OCI-LY3 (cell line): Measurements from ENCODE around the gene USP35.

Experiments used
- H2AFZ ChIP-seq: fragments of 200-600, 300-600 bp; shearing (Covaris generic); 2 replicates; pipeline ENCODE4 v1.6.0; 2014; ENCODE audit warnings: antibody characterized with exemption, low read depth, low read length
- H3K27ac ChIP-seq: fragments of 200-600, 300-600 bp; sonication (generic); 2 replicates; pipeline ENCODE4 v1.5.1; 2014; ENCODE audit warnings: mild to moderate bottlenecking, low read length, moderate library complexity, mixed read lengths
- H3K27me3 ChIP-seq: fragments of 200-600, 300-600 bp; sonication (generic); 2 replicates; pipeline ENCODE4 v1.6.1; 2014; ENCODE audit warnings: low read depth, low read length, mixed read lengths
- H3K36me3 ChIP-seq: fragments of 200-600, 300-600 bp; sonication (generic); replicated peaks from 2 replicates; pipeline ENCODE3; 2014; ENCODE audit warnings: low read depth, low read length, mixed read lengths
- H3K4me1 ChIP-seq: fragments of 300-600, 200-600 bp; sonication (generic); 2 replicates; pipeline ENCODE4 v1.6.1; 2014; ENCODE audit warnings: low read length, mixed read lengths
- H3K4me2 ChIP-seq: fragments of 200-600, 300-600 bp; sonication (generic); 2 replicates; pipeline ENCODE4 v1.6.1; 2014; ENCODE audit warnings: low read length, mixed read lengths
- H3K4me3 ChIP-seq: fragments of 300-600, 200-600 bp; sonication (generic); 2 replicates; pipeline ENCODE4 v1.5.1; 2014; ENCODE audit warnings: antibody characterized with exemption, mild to moderate bottlenecking, low read length, moderate library complexity
- H3K79me2 ChIP-seq: fragments of 300-600, 200-600 bp; shearing (Covaris generic); 2 replicates; pipeline ENCODE4 v1.6.1; 2014; ENCODE audit warnings: mild to moderate bottlenecking, low read length, mixed read lengths
- H3K9ac ChIP-seq: fragments of 300-600, 200-600 bp; shearing (Covaris generic); 2 replicates; pipeline ENCODE4 v1.6.0; 2014; ENCODE audit warnings: mild to moderate bottlenecking, low read length, moderate library complexity
- H3K9me3 ChIP-seq: fragments of 200-600, 300-600 bp; shearing (Covaris generic); 2 replicates; pipeline ENCODE4 v1.6.1; 2014; ENCODE audit warnings: low read length, mixed read lengths; ENCODE audit not compliant: insufficient read depth
- H4K20me1 ChIP-seq: fragments of 200-600, 300-600 bp; sonication (generic); 2 replicates; pipeline ENCODE4 v1.6.1; 2016; ENCODE audit warnings: low read length, mixed read lengths; ENCODE audit not compliant: insufficient read depth
- EZH2phosphoT487 ChIP-seq: fragments of 200-600 bp; shearing (Covaris generic); IDR thresholded peaks from 2 replicates; pipeline ENCODE4 v1.6.1; 2018; ENCODE audit warnings: antibody characterized with exemption, mixed run types, low read depth
- TF ChIP-seq, protein P1 (sequence below): fragments of 200-600, 300-600 bp; sonication (generic); IDR thresholded peaks from 2 replicates; pipeline ENCODE4 v1.5.1; 2014; ENCODE audit warnings: antibody characterized with exemption, low read length, low read depth

USP35 gene

DNA sequence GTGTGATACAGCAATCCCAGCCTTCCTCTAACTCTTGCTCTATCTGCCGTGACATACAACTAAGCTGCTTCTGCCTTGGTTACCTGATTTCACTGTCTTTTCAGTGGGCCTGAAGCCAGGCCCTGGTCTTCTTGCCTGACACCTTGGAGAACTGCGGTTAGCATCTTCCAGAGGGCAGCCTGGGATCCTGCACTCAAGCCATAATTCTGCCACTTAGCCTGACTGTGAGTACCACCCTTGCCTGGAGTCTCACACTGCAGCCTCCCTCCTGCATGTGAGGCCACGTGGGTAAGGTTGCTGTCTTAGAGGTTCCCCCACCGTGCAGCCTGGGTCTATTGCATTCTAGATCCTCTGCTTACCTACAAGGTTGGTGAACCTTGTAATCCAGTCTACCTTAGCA, 35.8 kb downstream of the USP35 start:
- Histone ChIP-seq H3K9ac (no peak overlapping the region), H3K36me3 (peaks cover 8% of the 10 kb centered on the region), H4K20me1 (no peaks in the 10 kb centered on the region), H3K4me1 (peaks cover 41% of the 10 kb centered on the region), H3K27me3 (no peaks in the 10 kb centered on the region), H3K4me3 (no peak overlapping the region), H2AFZ (no peak overlapping the region), H3K79me2 (no peaks in the 10 kb centered on the region), H3K4me2 (peak overlapping the region; percentile 79; the same call in 1 of the 2 replicates), H3K9me3 (no peaks in the 10 kb centered on the region), H3K27ac (no peak overlapping the region)
- TF ChIP-seq, protein P1, sequence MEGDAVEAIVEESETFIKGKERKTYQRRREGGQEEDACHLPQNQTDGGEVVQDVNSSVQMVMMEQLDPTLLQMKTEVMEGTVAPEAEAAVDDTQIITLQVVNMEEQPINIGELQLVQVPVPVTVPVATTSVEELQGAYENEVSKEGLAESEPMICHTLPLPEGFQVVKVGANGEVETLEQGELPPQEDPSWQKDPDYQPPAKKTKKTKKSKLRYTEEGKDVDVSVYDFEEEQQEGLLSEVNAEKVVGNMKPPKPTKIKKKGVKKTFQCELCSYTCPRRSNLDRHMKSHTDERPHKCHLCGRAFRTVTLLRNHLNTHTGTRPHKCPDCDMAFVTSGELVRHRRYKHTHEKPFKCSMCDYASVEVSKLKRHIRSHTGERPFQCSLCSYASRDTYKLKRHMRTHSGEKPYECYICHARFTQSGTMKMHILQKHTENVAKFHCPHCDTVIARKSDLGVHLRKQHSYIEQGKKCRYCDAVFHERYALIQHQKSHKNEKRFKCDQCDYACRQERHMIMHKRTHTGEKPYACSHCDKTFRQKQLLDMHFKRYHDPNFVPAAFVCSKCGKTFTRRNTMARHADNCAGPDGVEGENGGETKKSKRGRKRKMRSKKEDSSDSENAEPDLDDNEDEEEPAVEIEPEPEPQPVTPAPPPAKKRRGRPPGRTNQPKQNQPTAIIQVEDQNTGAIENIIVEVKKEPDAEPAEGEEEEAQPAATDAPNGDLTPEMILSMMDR, result no peak
- no peak for TF ChIP-seq EZH2phosphoT487

DNA sequence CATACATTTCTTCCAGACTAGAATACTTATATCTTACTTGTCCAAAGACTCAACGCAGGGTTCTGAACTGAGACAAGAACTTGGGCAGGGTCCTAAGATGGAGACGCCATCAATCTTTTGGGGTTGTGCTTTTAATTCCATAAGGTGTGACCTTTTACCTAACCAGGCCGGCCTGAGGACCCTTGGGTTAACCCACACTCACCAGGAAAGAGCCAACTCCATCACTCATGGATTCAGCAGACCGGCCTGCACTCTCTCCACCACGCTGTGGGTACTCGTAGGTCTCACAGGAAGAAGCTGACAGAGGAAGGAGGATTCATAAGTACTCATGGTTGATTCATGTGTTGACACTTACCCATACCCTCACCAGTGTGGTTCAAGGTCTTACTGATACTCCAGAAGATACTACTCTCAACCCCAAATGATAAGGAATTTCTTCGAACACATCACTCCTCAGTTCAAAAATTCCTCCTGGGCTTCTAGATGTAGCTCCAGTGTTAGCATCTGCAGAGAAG, 36.2 kb downstream of the USP35 start:
- H3K79me2 ChIP-seq, result no peaks in the 10 kb centered on the region

DNA sequence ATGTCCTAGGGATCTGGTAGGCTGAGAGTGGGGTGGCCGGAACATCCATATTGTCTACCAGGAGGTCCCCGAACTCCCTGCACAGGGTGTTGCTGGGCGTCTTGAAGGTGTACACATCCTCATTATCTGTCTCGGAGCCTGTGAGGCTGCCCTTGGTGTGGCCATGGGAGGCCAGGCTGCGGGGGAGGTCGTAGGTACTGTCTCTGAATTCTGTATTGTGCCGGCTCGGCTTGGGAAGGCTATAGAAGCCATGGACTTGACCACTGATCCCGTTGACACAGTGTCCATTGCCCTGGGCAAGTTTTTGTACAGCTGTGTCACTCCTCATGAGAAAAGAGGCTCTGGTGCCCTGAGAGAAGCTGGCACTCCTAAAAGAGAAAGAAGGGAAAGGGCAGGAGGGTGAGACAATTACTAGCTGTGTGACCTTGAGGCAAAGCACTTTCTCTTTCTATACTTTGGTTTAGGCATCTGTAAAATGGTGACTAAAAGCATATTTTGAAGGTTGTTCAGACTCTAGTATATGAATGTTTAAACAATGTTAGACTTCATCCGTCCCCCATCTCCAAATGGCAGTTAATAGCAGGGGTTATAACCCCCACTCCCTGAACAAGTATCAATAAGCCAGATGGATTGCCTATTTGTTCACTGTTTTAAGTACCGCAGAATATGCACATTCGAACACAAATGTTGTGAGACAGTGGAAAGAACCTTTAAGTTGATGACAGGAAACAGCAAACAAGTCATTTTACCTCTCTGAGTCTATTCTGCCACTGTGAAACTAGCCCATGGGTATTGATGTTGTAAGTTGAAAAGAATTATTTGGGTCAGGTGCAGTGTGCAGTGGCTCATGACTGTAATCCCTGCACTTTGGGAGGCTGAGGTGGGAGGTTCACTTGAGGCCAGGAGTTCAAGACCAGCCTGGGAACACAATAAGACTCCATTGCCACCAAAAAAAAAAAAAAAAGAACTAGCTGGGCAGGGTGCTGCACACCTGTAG, 38.3 kb downstream of the USP35 start:
- Histone ChIP-seq H3K36me3 (peaks cover 2% of the 10 kb centered on the region), H3K4me3 (no peak overlapping the region), H4K20me1 (no peaks in the 10 kb centered on the region), H3K27ac (no peak overlapping the region), H3K9ac (no peak overlapping the region), H3K9me3 (no peaks in the 10 kb centered on the region), H3K4me2 (peak overlapping the region; percentile 31), H3K27me3 (no peaks in the 10 kb centered on the region), H2AFZ (no peak overlapping the region), H3K4me1 (peaks cover 41% of the 10 kb centered on the region), H3K79me2 (no peaks in the 10 kb centered on the region)
- TF ChIP-seq, protein P1, result no peak
- TF ChIP-seq EZH2phosphoT487, result no peak

More for the DNA sequence above, 36.2 kb downstream of the USP35 start:
- no peaks in the 10 kb centered on the region for H3K27me3 ChIP-seq
- H3K36me3 ChIP-seq, result peaks cover 3% of the 10 kb centered on the region
- H3K4me2 ChIP-seq, result no peak overlapping the region
- no peak overlapping the region for H3K4me3 ChIP-seq
- H3K4me1 ChIP-seq, result peaks cover 41% of the 10 kb centered on the region
- no peak for TF ChIP-seq EZH2phosphoT487
- TF ChIP-seq, protein P1, result no peak
- no peak overlapping the region for H3K27ac ChIP-seq
- no peaks in the 10 kb centered on the region for H4K20me1 ChIP-seq
- H2AFZ ChIP-seq, result no peak overlapping the region
- H3K9ac ChIP-seq, result no peak overlapping the region
- no peaks in the 10 kb centered on the region for H3K9me3 ChIP-seq

DNA sequence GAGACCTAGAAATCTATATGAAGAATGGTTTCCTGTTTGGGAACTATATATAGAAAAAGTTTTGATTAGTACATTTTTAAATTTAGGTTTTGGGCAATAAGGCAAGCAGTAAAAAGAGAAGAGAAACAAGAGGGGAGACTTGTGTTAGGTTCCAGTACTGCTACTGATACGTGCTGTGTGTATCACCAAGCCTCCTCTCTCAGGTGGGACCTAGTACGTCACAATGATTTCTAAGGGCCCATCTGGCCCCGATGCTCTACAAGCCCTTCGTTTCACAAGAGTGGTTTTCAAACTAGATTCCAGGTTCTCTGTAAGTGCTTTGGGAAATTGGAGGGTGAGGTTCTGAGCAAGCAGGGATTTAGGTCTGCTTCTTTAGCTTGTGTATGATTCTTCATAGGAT, 39.2 kb downstream of the USP35 start:
- H3K4me2 ChIP-seq, result peak overlapping the region; percentile 31
- H3K9me3 ChIP-seq, result no peaks in the 10 kb centered on the region
- no peaks in the 10 kb centered on the region for H3K79me2 ChIP-seq

More for the DNA sequence above, 39.2 kb downstream of the USP35 start:
- no peaks in the 10 kb centered on the region for H3K36me3 ChIP-seq
- 0 out of 2 replicates have a peak overlapping the region, but pooled peaks have one; percentile 1 for H3K4me3 ChIP-seq
- peak overlapping the region; percentile 1; the same call in 1 of the 2 replicates for H3K27ac ChIP-seq
- H2AFZ ChIP-seq, result no peak overlapping the region
- no peaks in the 10 kb centered on the region for H4K20me1 ChIP-seq
- H3K9ac ChIP-seq, result no peak overlapping the region
- peaks cover 38% of the 10 kb centered on the region for H3K4me1 ChIP-seq
- TF ChIP-seq, protein P1, result no peak
- no peak for TF ChIP-seq EZH2phosphoT487
- H3K27me3 ChIP-seq, result no peaks in the 10 kb centered on the region
